Activated CD4-positive, alpha-beta T cell treated with anti-CD3 and anti-CD28 coated beads, Interleukin-2, amount 50 U/mL, for 16 hours (primary cell): ENCODE results near the gene CALU.

Source experiments
- DNase-seq: peaks from one replicate; pipeline ENCODE4 v3.0.0-alpha.2; 2020

CALU gene

GRCh38 chr7:128790315-128791041 lies 51.3 kb downstream of the CALU start:
- no peak for DNase-seq

- DNase-seq: peak; percentile 69
Observed at GRCh38 chr7:128791121-128791971, 52.2 kb downstream of the CALU start, which contains the start of gene CCDC136. Gene CCDC136 (plus strand): TSS chr7:128791968. CDS start chr7:128792412, 444 bp downstream.

- DNase-seq: no peak
Observed at GRCh38 chr7:128791972-128792327, 52.8 kb downstream of the CALU start.

- no peak for DNase-seq
Observed at GRCh38 chr7:128792471-128793180, 53.5 kb downstream of the CALU start.

GRCh38 chr7:128793181-128793547 lies 54.0 kb downstream of the CALU start:
- DNase-seq: no peak

GRCh38 chr7:128794020-128794419 lies 54.9 kb downstream of the CALU start:
- DNase-seq: peak; percentile 24

- no peak for DNase-seq
Observed at GRCh38 chr7:128794436-128794835, 55.3 kb downstream of the CALU start.

GRCh38 chr7:128795129-128795528 lies 56.0 kb downstream of the CALU start:
- DNase-seq: no peak

- DNase-seq: no peak
Observed at GRCh38 chr7:128796327-128796726, 57.2 kb downstream of the CALU start.

GRCh38 chr7:128799451-128799850 lies 60.3 kb downstream of the CALU start:
- DNase-seq: no peak

- DNase-seq: peak; percentile 12
Observed at GRCh38 chr7:128800567-128800966, 61.4 kb downstream of the CALU start.

GRCh38 chr7:128801003-128801402 lies 61.8 kb downstream of the CALU start:
- no peak for DNase-seq

GRCh38 chr7:128801667-128802418 lies 62.7 kb downstream of the CALU start:
- DNase-seq: no peak

- no peak for DNase-seq
Observed at GRCh38 chr7:128804484-128804883, 65.3 kb downstream of the CALU start.

- DNase-seq: no peak
Observed at GRCh38 chr7:128805225-128805624, 66.1 kb downstream of the CALU start.

GRCh38 chr7:128807191-128807590 lies 68.0 kb downstream of the CALU start:
- DNase-seq: no peak

GRCh38 chr7:128809363-128809762 lies 70.2 kb downstream of the CALU start:
- DNase-seq: no peak

GRCh38 chr7:128810473-128810872 lies 71.3 kb downstream of the CALU start:
- no peak for DNase-seq

- no peak for DNase-seq
Observed at GRCh38 chr7:128810997-128811396, 71.8 kb downstream of the CALU start.

GRCh38 chr7:128811631-128812430 lies 72.7 kb downstream of the CALU start:
- DNase-seq: no peak

- no peak for DNase-seq
Observed at GRCh38 chr7:128812514-128813168, 73.5 kb downstream of the CALU start.
